Suppressor macrophage treated with lipopolysaccharide for 4 hours (primary cell): ENCODE data around the gene CHKA.

Source experiments
- DNase-seq: peaks from one replicate; pipeline ENCODE4 v3.0.0-alpha.2; 2020

Gene CHKA

GRCh38 chr11:68012843-68013610 is 108.2 kb downstream of the CHKA start:
- DNase-seq: no peak

GRCh38 chr11:68012044-68012842 is 108.9 kb downstream of the CHKA start:
- no peak for DNase-seq

DNA sequence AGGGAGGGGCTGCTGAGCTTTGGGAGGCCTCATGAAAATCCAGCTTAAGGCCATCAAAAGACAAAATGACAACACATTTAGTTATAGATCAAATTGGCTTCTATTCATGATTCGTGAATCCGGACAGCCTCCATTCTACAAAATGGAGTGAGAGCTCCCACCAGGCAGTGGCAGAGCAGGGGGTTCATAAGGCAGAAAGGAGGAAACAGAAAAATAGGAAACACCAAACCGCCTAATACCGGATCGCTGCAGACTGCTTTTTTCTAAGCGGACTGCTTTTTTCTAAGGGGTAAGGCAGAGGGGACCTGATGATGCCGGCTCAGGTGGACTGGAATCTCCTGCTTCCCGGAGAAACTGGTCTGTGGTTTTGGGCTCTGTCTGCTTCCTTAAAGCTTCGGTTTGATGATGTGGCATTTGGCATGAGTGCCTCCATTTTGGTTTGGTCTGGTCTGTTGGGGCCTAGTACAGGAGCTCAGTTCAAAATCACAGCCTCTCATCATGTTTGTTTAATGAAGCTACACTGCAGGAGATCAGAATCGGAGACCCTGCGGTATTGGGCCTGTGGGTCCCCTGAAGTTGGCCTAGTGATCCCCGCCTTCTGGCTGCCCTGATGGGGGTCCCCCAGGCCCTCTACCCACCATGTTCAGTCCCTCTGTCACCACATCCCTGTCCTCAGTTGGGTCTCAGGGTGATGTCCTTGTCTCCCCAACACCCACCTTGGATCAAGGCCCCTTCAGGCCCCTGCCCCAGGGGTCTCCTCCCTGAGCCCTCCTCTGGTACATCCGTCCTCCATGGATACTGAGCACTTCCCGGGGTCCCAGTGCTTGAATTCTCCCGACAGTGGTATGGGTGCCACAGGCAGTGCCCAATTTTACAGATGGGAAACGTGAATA is 109.9 kb downstream of the CHKA start:
- DNase-seq: peak; percentile 21

GRCh38 chr11:68010090-68011041 is 110.8 kb downstream of the CHKA start, which contains the start of gene ALDH3B1:
Gene ALDH3B1 (plus strand): TSS chr11:68010327. CDS start chr11:68015298, 4,971 bp downstream.
- peak; percentile 95 for DNase-seq

- DNase-seq: peak; percentile 52
These were observed 111.6 kb downstream of the CHKA start for GRCh38 chr11:68009391-68010089.

GRCh38 chr11:68008381-68009337 is 112.5 kb downstream of the CHKA start:
- DNase-seq: peak; percentile 69

DNA sequence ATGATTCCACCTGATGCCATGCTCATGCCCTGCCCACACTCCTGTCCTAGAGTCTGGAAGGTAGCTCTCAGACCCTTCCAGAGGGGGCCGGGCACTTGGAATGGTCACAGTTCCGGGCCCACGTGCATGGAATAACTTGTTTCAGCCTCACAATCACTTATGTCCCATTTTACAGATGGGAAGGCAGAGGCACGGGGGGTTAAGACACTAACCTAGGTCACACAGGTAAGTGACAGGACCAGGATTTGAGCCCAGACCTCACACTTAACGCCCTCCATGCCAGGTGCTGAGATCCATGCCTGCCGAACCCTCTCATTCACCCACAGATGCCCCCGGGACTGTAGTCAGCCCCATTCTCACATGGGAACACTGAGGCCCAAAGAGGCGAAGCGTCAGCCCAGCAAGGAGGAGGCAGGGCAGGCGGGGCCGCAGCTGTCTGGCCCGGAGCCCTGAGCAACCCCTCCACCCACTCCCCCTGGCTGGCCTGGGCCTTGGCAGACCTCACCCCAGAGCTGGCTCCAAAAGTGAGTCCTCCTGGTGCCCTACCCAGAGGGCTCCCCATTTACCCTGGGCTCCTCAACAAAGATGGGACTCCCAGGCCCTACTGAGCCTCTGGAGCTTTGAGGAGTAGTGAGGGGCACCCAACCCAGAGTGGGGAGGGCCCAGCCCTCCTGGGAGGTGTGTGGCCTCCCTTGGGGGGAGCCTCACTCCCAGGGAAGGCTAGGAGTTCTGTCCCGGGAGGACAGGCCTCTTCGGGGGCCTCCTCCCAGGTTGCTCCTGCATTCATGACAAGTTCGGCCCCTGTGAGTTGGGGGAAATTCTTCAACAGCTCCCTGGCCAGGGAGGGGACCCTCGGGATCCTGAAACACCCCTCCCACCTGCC is 113.4 kb downstream of the CHKA start:
- DNase-seq: no peak

DNA sequence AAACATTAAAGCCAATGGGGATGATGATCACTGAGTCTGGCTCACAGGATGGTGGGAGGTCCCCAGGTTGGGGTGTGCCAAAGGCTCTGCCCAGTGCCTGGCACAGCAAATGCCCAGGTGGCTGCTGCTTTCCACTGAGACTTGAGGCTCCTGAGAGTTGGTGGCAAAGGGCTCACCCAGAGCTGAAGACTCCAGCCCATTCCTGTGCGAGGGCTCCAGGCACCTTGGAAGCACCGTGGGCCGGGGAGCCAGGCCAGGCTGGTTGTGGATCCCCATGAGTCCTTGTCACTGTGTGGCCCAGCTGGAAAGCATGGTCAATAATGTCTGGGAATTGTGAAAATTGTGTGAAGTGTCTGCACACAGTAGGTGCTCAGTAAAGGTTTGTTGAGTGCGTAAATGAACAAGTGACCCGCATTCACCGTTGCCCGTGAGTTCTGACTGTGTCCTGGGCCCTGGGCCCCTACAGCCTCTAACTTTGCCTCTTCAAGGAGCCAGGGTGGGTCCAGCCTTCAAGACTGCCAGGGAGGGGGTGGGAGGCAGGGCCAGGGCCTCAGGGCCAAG is 114.5 kb downstream of the CHKA start:
- DNase-seq: no peak

DNA sequence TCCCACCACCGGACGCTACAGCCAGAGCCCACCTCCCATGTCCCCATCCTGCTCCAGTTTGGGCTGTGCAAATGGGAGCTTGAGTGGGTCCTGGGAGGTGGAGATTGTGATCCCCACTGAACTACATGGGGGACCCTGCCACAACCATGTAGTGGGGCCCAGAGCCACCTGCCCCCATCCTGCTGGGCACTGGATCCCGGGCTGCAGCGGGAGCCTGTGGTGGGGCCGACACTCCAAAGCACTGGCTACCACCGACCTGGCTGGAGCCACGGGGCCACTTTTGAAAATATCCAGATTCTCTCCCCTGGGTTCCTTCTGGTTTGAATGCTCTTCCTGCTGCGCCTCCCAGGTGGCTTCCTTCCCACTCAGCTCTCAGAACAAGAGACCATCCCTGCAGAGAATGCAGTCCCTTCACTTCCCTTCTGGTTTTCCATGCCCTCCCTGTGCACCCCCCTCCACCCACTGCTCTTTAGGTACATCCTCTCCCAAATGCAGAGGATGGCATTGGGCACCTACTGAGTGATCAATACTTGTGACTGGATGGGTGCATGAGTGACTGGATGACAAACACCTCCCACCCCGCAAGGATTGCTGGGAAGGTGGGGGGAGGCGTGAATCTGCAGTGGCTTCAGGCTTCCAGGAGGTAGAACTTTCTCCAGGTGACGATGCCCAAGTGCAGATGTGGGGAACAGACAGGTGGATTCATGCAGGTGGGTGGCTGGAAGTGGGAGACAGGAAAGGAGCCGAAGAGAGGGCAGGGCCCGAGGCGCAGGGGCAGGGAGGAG is 116.4 kb downstream of the CHKA start:
- DNase-seq: no peak

- peak; percentile 97 for DNase-seq
These were observed 117.2 kb downstream of the CHKA start, which contains the start of gene UNC93B1 for GRCh38 chr11:68003846-68004550. Gene UNC93B1 (minus strand): TSS chr11:68004097. CDS start chr11:68004043, 54 bp downstream.

DNA sequence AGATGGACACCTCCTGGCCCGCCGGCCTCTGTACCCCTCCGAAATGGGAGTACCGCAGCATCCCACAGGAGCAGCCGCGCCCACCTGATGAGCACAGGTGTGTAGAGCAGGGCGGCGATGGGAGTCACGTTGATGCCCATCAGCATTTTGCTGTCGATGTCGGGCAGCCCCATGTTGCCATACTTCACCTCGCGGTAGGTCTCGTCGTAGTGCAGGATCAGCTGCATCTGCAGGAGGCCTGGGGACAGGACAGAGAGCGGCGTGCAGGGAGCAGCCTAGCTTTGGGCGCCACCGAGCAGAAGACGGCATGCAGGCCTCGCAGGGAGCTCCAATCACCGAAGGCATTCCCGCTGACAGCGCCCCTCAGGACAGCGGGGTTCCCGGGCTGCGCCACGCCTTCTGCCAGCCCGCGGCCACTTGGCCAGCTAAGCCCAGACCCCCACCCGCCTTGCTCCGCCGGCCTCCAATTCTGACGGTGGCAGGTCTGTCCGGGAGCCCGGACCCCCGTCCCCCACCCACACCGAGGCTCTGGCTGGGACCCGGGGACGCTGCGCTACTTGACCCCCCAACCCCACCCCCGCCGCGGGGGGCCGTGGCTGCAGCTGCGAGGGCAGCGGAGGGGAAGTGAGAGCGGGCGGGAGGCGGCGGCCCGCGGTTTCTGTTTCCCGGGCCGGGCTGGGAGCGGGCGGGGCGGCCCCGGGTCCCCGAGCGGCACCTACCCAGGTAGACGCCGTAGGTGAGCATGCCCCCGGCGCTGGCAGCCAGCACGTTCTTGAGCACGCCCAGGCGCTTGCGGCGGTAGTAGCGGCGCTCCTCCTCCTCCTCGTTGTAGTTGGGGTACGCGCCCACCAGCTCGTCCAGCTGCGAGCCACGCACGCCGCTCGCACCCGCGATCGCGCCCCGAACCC is 118.0 kb downstream of the CHKA start:
- peak; percentile 68 for DNase-seq
